Adipocyte (in vitro differentiated cells): ENCODE measurements around the gene GPR107.

Experiments used
- DNase-seq: peaks from one replicate; pipeline ENCODE4 v3.0.0-alpha.2; 2015; ENCODE audit warnings: low read depth
- H3K27me3 ChIP-seq: replicated peaks from 2 replicates; pipeline ENCODE4 v1.7.0; 2013; ENCODE audit warnings: mild to moderate bottlenecking, low read length, moderate library complexity; ENCODE audit not compliant: control insufficient read depth, insufficient read depth
- H3K36me3 ChIP-seq: 2 replicates; pipeline ENCODE4 v1.7.0; 2013; ENCODE audit warnings: low read length, mild to moderate bottlenecking, moderate library complexity; ENCODE audit not compliant: control insufficient read depth, insufficient read depth, severe bottlenecking
- H3K4me1 ChIP-seq: 2 replicates; pipeline ENCODE4 v1.7.0; 2013; ENCODE audit warnings: mild to moderate bottlenecking, low read length, moderate library complexity; ENCODE audit not compliant: control insufficient read depth, insufficient read depth
- H3K4me3 ChIP-seq: 2 replicates; pipeline ENCODE4 v1.7.0; 2013; ENCODE audit warnings: mild to moderate bottlenecking, low read length, moderate library complexity
- H3K9ac ChIP-seq: 2 replicates; pipeline ENCODE4 v1.7.0; 2013; ENCODE audit warnings: mild to moderate bottlenecking, low read length, moderate library complexity
- H3K9me3 ChIP-seq: 2 replicates; pipeline ENCODE4 v1.7.0; 2013; ENCODE audit warnings: mild to moderate bottlenecking, low read length, moderate library complexity; ENCODE audit not compliant: control insufficient read depth

GPR107 gene

GRCh38 chr9:130181678-130182380, 128.1 kb downstream of the GPR107 start:
- no peaks in the 10 kb centered on the region for H3K27me3 ChIP-seq
- H3K9me3 ChIP-seq, result no peaks in the 10 kb centered on the region
- no peaks in the 10 kb centered on the region for H3K36me3 ChIP-seq
- H3K4me3 ChIP-seq, result no peak overlapping the region
- no peak for DNase-seq
- no peak overlapping the region for H3K9ac ChIP-seq
- H3K4me1 ChIP-seq, result peaks cover 12% of the 10 kb centered on the region

GRCh38 chr9:130182381-130182909, 128.7 kb downstream of the GPR107 start:
- DNase-seq, result no peak
- Histone ChIP-seq H3K9ac (peak overlapping the region; percentile 78), H3K9me3 (no peaks in the 10 kb centered on the region)

GRCh38 chr9:130183133-130183762, 129.5 kb downstream of the GPR107 start:
- Histone ChIP-seq H3K4me1 (peaks cover 21% of the 10 kb centered on the region), H3K36me3 (no peaks in the 10 kb centered on the region), H3K9ac (peak overlapping the region; percentile 78), H3K27me3 (no peaks in the 10 kb centered on the region), H3K9me3 (no peaks in the 10 kb centered on the region), H3K4me3 (peak overlapping the region; percentile 43)
- peak; percentile 88 for DNase-seq

More at GRCh38 chr9:130182381-130182909, 128.7 kb downstream of the GPR107 start:
- Histone ChIP-seq H3K36me3 (no peaks in the 10 kb centered on the region), H3K4me1 (peaks cover 18% of the 10 kb centered on the region), H3K27me3 (no peaks in the 10 kb centered on the region), H3K4me3 (no peak overlapping the region)

- Histone ChIP-seq H3K36me3 (no peaks in the 10 kb centered on the region), H3K9me3 (no peaks in the 10 kb centered on the region), H3K27me3 (no peaks in the 10 kb centered on the region), H3K9ac (no peak overlapping the region), H3K4me1 (peaks cover 22% of the 10 kb centered on the region), H3K4me3 (no peak overlapping the region)
- DNase-seq, result no peak
Observed at GRCh38 chr9:130185017-130185416, 131.3 kb downstream of the GPR107 start.

- Histone ChIP-seq H3K36me3 (no peaks in the 10 kb centered on the region), H3K4me3 (no peak overlapping the region), H3K4me1 (peaks cover 26% of the 10 kb centered on the region), H3K9ac (no peak overlapping the region), H3K27me3 (no peaks in the 10 kb centered on the region), H3K9me3 (no peaks in the 10 kb centered on the region)
- peak; percentile 61 for DNase-seq
Observed at GRCh38 chr9:130185490-130186031, 131.9 kb downstream of the GPR107 start.

- H3K4me3 ChIP-seq, result no peak overlapping the region
Observed at GRCh38 chr9:130186051-130186450, 132.3 kb downstream of the GPR107 start.

GRCh38 chr9:130186839-130187522, 133.3 kb downstream of the GPR107 start:
- Histone ChIP-seq H3K27me3 (no peaks in the 10 kb centered on the region), H3K9me3 (no peaks in the 10 kb centered on the region), H3K9ac (peak overlapping the region; percentile 56), H3K4me1 (peaks cover 26% of the 10 kb centered on the region), H3K4me3 (peak overlapping the region; percentile 53), H3K36me3 (no peaks in the 10 kb centered on the region)
- DNase-seq, result peak; percentile 70

More at GRCh38 chr9:130186051-130186450, 132.3 kb downstream of the GPR107 start:
- Histone ChIP-seq H3K36me3 (no peaks in the 10 kb centered on the region), H3K9ac (no peak overlapping the region), H3K9me3 (no peaks in the 10 kb centered on the region), H3K4me1 (peaks cover 26% of the 10 kb centered on the region), H3K27me3 (no peaks in the 10 kb centered on the region)
- DNase-seq, result peak; percentile 50

- DNase-seq, result no peak
- Histone ChIP-seq H3K4me1 (peaks cover 26% of the 10 kb centered on the region), H3K36me3 (no peaks in the 10 kb centered on the region), H3K4me3 (peak overlapping the region; percentile 53), H3K9ac (peak overlapping the region; percentile 56), H3K27me3 (no peaks in the 10 kb centered on the region), H3K9me3 (no peaks in the 10 kb centered on the region)
Observed at GRCh38 chr9:130187523-130187846, 133.8 kb downstream of the GPR107 start.

GRCh38 chr9:130188860-130189481, 135.3 kb downstream of the GPR107 start:
- Histone ChIP-seq H3K36me3 (no peaks in the 10 kb centered on the region), H3K4me3 (no peak overlapping the region), H3K9ac (no peak overlapping the region), H3K4me1 (peaks cover 20% of the 10 kb centered on the region), H3K9me3 (no peaks in the 10 kb centered on the region), H3K27me3 (no peaks in the 10 kb centered on the region)
- no peak for DNase-seq
